NCI-H146 (cell line): Measurements from ENCODE around the gene ERRFI1.

Experiments used
- DNase-seq: peaks from one replicate; lab custom pipeline; 2025; lab: John Stamatoyannopoulos, UW

The ERRFI1 gene

DNA sequence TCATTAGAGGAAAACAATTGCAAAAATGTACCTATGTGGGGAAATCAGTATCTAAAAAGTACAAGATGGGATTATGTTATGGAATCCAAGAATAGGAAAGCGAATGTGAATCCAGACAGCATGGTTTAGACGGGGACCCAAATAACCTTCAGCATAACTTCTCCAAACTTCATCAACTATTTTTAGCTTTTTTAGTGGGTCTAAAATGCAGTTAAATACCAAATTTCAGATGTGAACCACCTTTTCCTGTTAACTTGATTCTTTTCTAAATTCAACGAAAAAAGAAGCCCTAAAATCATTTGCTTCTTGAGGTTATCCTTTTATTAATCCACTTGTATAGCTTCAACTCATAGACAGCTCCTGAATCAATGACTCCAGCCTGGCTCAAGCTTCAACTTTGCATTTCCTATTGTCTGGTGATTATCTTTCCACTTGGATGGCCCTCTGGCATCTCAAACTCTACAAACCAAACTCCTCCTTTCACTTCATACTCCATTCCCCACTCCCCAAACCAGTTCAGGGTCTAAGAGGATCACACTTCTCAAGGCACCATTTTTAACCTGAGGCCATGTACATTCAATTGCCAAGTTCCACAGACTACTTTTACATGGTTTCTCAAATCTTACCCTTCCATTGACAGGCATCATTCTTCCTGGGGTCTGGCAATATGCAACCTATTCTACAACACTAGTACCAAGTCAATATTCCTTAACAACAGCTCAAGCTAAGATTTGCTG lies 7.4 kb downstream of the ERRFI1 start:
- no peak for DNase-seq

DNA sequence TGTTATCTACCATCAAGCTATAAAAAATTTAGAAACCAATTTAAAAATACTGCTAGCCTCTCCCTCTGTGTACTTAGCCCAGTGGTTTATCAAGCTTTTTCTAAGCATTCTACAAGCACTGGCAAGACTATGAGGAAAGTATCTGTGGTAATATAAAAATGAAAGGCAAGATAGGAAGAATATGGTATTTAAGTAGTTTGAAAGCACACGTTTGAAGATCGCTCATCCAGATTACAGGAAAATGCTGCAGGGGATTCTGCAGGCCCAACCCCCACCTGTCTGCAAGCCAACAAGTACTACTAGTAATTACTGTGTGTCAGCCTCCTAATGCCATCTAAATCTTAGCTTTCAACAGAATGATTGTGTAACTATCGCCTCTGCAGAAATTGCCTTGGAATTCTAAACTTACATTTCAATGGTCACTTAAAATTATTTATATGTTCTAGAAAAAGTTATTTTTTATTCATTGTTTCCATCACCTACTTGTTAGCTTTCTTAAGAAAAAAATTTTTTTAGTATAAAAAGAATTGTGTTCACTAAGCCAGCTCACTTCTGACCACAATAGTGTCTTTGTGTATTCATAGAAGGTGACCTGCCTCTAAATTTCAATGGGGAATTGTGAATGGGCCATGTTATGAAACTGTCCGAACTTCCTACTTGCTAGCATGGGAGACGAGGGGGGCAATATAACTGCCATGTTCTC lies 8.5 kb downstream of the ERRFI1 start:
- no peak for DNase-seq

DNA sequence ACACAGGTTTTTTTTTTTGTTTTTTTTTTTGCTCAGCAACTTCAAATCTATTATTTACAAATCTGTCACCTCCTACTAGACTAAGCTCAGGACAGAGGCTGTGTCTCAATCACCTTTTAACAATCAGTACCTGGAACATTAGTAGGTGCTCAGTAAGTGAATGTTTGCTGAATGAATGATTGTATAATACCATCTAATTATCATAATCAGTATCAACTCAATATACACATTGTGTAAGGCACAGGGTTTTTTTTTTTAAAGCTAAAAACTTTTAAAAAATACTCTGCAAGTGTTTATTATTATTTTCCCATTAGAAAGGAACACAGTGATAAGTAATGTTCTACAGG lies 9.2 kb downstream of the ERRFI1 start:
- DNase-seq, result no peak

DNA sequence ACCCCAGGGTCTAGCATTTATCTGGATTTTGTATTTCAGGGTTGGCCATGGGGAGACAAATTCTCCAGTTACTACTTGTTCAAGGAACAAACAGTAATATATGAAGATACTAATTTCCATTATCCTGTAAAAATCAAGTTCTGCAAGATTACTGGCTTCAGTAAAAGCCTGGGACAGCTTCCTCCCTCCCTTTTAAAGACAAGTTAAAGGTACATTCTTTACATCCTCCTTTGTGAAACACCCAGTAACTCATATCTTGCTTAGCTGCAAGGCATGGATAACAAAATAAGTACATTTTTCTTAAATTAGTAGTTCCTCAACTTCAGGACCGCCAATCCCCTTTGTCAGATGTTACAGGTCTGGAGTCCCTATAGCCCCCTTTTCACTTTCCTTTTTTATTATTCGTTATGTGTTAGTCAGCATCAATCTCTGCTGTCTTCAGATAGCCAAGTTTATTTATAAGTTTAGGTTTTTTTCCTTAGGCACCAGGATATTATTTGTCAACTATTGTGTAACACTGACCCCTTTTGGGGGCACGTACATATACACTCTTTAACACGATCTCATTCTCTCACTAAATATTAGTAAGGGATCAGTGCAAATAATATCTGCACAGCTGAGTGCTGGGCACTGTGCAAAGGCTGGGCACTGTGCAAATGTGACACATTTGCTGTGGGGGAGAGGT lies 9.8 kb downstream of the ERRFI1 start:
- DNase-seq, result no peak

GRCh38 chr1:8015809-8016165 lies 10.3 kb downstream of the ERRFI1 start:
- DNase-seq, result no peak

DNA sequence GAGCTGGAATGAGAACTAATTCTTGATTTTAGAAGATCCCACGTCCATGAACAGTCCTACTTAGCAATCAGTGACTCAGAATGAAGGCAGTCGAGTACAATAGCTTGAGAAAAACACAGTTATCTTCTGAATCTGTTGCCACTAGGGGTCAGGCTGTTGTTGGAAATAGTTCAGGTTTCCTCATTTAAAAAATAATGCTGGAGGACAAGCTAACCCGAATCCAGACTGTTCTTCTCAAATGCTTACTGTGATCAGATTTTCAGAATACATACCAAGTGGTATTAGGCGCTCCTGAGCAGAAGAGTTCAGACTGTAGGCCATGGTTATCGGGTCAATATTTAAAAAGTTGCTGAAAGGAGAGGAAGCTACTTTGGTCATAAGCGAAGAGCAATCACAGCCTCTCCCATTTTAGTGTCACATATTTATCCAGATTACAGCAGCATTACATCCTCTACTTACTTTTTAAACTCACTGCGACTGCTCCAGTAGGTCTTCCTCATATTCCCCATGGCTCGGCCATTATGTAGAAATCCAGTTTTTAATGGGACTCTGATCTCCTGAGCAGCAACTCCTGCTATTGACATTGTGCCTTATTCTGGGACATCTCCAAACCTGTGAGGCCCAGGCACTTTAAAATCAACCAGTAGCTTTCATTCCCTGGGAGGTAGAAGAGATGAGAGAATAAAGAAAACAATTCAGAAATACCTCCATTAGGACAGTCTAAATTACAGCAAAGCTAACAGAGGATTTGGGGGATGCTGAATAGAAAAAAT lies 10.9 kb downstream of the ERRFI1 start:
- DNase-seq, result peak; percentile 45

- DNase-seq, result no peak
Observed at GRCh38 chr1:8014381-8014988, 11.6 kb downstream of the ERRFI1 start.

GRCh38 chr1:8013800-8014199 lies 12.3 kb downstream of the ERRFI1 start:
- no peak for DNase-seq

GRCh38 chr1:8013399-8013798 lies 12.7 kb downstream of the ERRFI1 start:
- DNase-seq, result no peak

DNA sequence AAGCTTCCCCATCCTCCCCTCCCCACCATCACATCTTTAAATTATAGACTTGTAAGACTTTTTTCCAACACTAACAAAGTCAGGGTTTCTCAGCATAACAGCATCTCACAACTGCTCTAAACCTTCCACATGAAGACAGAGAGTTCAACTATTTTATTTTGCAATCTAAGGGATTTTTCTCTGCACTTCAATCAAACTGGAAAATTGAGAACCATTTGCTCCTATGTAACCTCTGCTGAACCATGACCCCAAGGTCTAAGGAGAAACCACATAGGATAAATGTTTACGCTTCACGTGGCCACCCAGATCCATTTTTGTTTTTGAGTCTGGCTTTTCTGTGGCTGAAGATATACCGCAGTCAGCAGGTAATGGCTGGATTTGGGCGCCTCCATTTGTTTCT lies 13.2 kb downstream of the ERRFI1 start:
- no peak for DNase-seq

GRCh38 chr1:8011923-8012858 lies 13.9 kb downstream of the ERRFI1 start:
- DNase-seq, result no peak

- DNase-seq, result no peak
Observed at GRCh38 chr1:8011016-8011415, 15.1 kb downstream of the ERRFI1 start.

DNA sequence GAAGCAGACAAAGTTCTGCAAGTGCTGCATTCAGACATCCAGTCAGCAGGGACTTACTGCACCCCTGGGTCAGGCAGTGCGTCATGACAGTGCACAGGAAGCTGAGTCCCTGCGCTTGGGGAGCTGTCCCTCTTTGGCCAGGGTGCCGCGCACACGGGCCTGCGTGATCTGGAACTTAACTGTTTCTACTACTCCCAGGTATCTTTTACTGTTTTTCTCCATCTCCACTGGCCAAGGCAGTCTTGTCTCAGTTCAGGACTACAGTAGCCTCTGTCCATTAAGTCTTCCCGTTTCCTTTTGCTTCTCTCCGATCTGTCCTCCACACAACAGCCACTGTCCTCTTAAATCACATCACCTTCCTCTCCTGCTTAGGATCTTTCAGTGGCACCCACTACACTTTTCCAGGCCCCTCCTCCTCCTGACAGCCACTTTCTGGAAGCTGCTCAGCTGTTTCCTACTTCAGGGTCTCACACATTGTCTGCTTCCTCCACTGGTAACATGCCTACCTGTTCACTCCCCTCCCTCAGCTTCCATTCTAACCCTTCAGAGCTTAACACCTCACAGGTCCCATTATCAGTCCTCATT lies 15.9 kb downstream of the ERRFI1 start:
- DNase-seq, result no peak

- no peak for DNase-seq
Observed at GRCh38 chr1:8009043-8010002, 16.8 kb downstream of the ERRFI1 start.

DNA sequence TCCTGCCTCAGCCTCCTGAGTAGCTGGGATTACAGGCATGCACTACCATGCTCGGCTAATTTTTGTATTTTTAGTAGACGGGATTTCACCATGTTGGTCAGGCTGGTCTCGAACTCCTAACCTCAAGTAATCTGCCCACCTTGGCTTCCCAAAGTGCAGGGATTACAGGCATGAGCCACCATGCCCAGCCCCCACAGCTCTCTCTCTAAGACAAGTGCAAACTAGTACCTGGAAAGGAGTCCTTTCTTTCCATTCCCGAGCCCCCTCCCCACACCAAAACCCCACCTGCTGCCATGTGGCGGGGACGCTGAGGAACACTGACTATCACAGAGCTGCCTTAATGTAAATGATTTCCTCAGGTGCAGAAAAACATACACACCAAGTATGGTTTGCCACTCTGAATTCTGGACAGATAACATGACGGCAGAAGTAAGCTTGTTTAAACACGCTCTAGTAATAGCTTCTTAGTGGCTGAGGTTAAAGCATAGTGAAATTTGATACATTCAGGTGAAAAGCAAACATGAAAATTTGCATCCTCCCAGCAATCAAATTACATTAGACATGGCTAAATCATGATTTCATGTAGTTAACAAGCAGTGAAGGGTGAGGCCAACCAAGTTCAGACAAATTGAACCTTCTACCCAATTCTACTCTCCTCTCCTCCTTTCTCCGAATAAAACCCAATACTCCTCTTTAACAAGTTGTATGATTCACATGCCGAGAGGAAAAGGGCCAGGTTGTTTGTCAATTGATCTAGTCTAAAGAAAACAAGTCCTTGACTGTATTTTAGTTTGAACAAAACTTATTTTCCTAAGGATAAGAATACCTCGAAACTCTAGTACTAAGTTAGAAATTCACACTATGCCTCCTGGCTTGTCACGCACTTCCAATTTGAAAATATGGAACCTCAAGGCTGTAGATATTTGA lies 19.8 kb downstream of the ERRFI1 start:
- peak; percentile 71 for DNase-seq

DNA sequence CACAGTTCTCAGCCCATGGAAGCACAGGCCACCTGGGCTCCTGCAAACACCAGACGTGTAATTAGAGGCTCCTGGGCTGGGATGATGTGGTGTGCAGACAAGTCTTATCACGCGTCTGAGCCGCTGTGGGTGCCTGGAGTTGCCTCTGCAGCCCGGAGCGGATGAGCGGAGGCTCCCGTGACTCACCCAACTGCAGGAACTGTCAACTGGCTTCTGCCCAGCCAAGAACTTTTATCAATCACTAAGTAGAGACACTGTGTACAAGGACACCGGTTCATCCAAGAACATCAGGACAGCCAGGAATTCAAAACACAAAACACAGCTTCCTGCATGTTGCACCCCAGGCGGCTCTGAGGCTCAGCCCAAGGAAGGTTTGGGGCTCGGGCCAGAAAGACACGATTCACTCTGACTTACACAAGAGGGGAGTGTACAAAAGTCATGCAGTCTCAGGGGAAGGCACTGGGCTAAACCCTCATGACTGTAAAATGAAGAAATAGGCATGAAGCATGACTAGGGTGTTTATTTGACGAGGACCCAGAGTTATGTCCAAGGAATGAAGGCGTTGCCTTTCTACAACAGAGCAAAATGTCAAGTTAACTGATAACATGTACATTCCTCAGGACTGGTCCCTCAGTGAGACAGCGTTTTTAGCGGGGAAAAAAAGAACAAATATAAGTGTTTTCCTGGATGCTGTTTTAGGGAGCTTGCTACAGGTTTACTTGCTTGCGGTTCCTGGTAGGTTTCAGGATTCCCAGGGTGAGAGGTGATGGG lies 21.1 kb downstream of the ERRFI1 start:
- DNase-seq, result peak; percentile 87

DNA sequence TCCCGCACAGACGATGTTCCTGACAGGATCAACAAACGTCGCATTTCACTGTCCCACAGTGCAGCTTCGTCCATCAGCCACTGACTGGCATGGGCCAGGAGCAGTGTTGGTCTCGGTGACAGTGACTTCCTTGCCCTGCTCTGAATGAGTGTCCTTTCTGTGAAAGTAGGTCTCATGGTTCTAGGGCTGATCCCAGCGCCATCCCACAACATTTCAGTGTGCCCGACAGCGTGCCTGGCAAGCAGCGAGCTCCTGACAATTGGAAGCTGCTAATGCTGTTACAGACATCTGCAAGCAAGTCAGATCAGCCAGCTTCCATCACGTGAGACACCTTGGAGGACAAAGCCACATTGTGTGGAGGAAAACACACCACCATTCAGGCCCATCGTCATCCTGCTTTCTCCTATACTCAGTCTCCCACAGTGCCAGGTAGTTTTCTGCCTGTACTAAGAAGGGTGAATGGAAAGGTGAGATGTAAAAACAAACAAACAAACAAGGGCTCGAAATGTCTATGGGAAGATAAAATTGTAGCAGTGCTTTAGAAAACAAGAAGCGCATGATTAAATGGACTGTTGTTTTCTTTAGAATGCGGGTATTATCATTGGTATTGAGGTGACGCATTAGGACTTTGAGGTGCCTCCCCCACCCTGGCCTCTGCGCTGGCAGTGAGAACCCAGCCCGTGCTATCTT lies 21.9 kb downstream of the ERRFI1 start:
- peak; percentile 49 for DNase-seq
